CD4-positive, CD25-positive, alpha-beta regulatory T cell (primary cell): ENCODE results near the gene NEK8. TPM values are rescaled to one million over a fixed set of nuclear protein-coding genes. Genes with fewer than 3 reads are reported as not detected.
A peak's percentile ranks its signal among the peaks of the same experiment; 100 is the strongest.

Experiments used
- ATAC-seq, 2 donors: fragments of 150-1000 bp; cut with Tn5 transposase; one replicate each; pipeline ENCODE4 v1.10.0; 2021; ENCODE audit warnings: low read depth in 2 of 2, moderate number of reproducible peaks in 2 of 2, moderate library complexity in 1 of 2
- DNase-seq, 3 donors: peaks; one replicate each; pipeline versions ENCODE4 v3.0.0 to v3.0.0-alpha.2; 2012 to 2022; ENCODE audit warnings: mixed read lengths in 1 of 3
- H3K27ac ChIP-seq: one replicate; pipeline ENCODE4 v1.7.0; 2013; ENCODE audit warnings: mild to moderate bottlenecking, low read length; ENCODE audit not compliant: insufficient read depth, poor library complexity, severe bottlenecking
- H3K27me3 ChIP-seq: one replicate; pipeline ENCODE4 v1.7.0; 2013; ENCODE audit warnings: low read length; ENCODE audit not compliant: control insufficient read depth, insufficient read depth
- H3K36me3 ChIP-seq: one replicate; pipeline ENCODE4 v1.7.0; 2013; ENCODE audit warnings: mild to moderate bottlenecking, low read length, moderate library complexity; ENCODE audit not compliant: control insufficient read depth, insufficient read depth
- H3K4me1 ChIP-seq: 2 replicates; pipeline ENCODE4 v1.7.0; 2013; ENCODE audit warnings: mild to moderate bottlenecking, low read length; ENCODE audit not compliant: insufficient read depth, control insufficient read depth, poor library complexity, severe bottlenecking
- H3K4me3 ChIP-seq: one replicate; pipeline ENCODE4 v1.7.0; 2013; ENCODE audit warnings: low read depth, mild to moderate bottlenecking, low read length, moderate library complexity
- H3K9me3 ChIP-seq, 2 experiments: 1 replicate in 1 of 2; 2 replicates in 1 of 2; pipeline ENCODE4 v1.7.0; 2013; ENCODE audit warnings: low read length in 2 of 2, mild to moderate bottlenecking in 1 of 2, moderate library complexity in 1 of 2; ENCODE audit not compliant: control insufficient read depth in 2 of 2
- H3K27ac Mint-ChIP-seq, 3 donors: one replicate each; pipeline ENCODE4 v1.8.0; 2020 to 2022; ENCODE audit warnings: mild to moderate bottlenecking in 3 of 3, mixed read lengths in 3 of 3, moderate library complexity in 2 of 3
- H3K27me3 Mint-ChIP-seq: one replicate; pipeline ENCODE4 v1.8.0; 2022; ENCODE audit warnings: mild to moderate bottlenecking, mixed read lengths
- H3K36me3 Mint-ChIP-seq: one replicate; pipeline ENCODE4 v1.8.0; 2020; ENCODE audit warnings: mixed read lengths
- H3K4me1 Mint-ChIP-seq, 4 donors: one replicate each; pipeline ENCODE4 v1.8.0; 2020 to 2022; ENCODE audit warnings: mixed read lengths in 4 of 4, mild to moderate bottlenecking in 1 of 4
- H3K4me3 Mint-ChIP-seq, 4 donors: one replicate each; pipeline ENCODE4 v1.8.0; 2020 to 2022; ENCODE audit warnings: mild to moderate bottlenecking in 4 of 4, mixed read lengths in 4 of 4, moderate library complexity in 3 of 4
- H3K9me3 Mint-ChIP-seq, 7 donors: one replicate each; pipeline ENCODE4 v1.8.0; 2020 to 2022; ENCODE audit warnings: mixed read lengths in 7 of 7, mild to moderate bottlenecking in 3 of 7, moderate library complexity in 2 of 7
- polyA plus RNA-seq, 4 donors: library from polyadenylated mRNA; unstranded; fragments of 300-500 nt; fragmentation: Illumina TruSeq; gene quantifications; one replicate each; pipeline ENCODE4 v1.2.3, GENCODE V29; 2021
- total RNA-seq: library from RNA; stranded (reverse); gene quantifications from one replicate; pipeline ENCODE4 v1.2.3, GENCODE V29; 2022

NEK8 gene
- total and polyA plus RNA-seq, 5 donors from 2014 or later, result 1.8 to 7.5 (median 2.1) TPM

DNA sequence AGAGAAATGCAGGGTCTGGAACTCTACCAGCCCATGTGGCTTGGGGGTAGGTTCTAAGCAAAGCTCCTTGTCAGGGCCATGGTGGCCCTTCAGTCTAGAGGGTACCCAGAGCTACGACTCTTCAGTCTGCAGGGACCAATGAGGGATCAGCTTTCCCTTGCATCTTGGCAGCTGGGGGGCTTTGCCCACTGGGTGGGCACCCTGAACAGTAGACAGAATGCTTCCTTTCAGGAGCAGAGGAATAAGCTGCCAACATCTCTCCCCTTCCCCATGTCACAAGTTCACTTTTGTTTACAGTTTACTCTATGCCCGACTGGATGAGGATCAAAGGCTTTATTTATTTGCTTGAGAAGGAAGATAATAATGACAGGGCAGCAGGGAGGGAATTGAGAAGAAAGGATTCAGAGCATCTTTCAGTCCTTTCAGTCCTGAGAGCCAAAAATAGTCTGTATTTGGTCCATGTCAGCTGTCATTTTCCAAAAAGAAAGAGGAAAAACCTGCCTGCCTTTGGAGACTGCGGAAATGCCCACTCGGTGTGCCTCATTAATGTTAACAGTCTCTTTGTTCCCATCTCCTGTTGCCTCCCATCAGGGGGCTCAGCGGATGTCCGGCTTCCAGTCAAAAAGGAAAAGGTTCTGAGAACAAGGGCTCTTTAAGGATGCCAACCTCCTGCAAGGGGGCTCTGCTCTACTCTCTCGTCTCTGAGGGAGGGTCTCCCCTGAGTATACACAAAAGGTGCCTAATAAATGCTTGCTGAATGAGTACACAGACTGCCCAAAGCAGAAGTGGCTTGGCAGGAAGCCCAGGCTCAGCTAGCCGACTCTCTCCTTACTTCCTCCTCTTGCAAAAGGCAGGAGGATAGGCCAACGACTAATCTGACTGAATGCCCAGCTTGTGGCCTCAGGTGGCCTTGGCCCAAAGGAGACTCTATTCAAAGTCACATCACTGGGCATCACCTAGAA, 32.3 kb downstream of the NEK8 start:
- H3K4me3 Mint-ChIP-seq, result no peak overlapping the region
- H3K4me3 ChIP-seq, result no peak overlapping the region
- H3K4me1 Mint-ChIP-seq, result peaks cover 4 to 8% (median 6%) of the 10 kb centered on the region in 4 donors
- no peaks in the 10 kb centered on the region for H3K27me3 Mint-ChIP-seq
- no peaks in the 10 kb centered on the region for H3K9me3 Mint-ChIP-seq
- DNase-seq (no peak), ATAC-seq (no peak)
- H3K36me3 Mint-ChIP-seq, result peaks cover 15% of the 10 kb centered on the region
- no peak overlapping the region for H3K27ac Mint-ChIP-seq
- H3K4me1 ChIP-seq, result no peaks in the 10 kb centered on the region
- H3K36me3 ChIP-seq, result peaks cover 53% of the 10 kb centered on the region
- no peaks in the 10 kb centered on the region for H3K27me3 ChIP-seq
- H3K27ac ChIP-seq, result no peak overlapping the region
- H3K9me3 ChIP-seq, result no peaks in the 10 kb centered on the region

DNA sequence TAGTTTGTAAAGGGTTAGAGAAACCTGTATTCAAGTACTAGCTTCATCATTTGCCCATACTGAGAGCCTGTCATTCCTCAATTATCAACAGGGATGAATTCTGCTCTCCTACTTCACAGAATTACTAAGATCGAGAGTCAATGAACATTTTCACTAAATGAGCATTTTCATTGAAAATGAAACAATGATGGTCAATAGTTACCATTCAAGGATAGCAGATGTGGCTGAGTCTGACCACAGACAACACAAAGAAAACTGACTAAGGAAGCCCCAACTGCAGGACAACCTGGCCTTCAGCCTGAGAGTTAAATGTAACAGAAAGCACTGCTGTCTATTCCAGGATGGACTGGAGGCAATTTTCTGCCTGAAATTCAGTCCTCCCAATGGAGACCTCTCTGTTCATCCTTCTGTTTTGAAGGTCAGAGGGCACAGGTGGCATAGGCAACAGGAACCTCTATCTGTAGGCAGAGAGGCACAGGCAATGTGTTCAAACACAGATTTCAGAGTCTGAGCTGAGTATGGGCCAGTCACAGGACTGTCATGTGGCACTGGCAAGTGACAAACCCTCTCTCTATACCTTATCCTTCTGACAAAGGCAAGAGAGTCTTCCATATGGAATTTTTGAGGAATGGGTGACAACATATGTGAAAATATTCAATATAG, 34.7 kb downstream of the NEK8 start:
- ATAC-seq (peak in 1 of 2 donors; percentile 26), DNase-seq (no peak)
- H3K4me3 ChIP-seq, result no peak overlapping the region
- peaks cover 0 to 1% (median 0%) of the 10 kb centered on the region in 7 donors for H3K9me3 Mint-ChIP-seq
- H3K27me3 ChIP-seq, result no peaks in the 10 kb centered on the region
- H3K27ac Mint-ChIP-seq, result no peak overlapping the region
- H3K4me3 Mint-ChIP-seq, result no peak overlapping the region
- no peaks in the 10 kb centered on the region for H3K4me1 ChIP-seq
- peaks cover 6 to 11% (median 7%) of the 10 kb centered on the region in 4 donors for H3K4me1 Mint-ChIP-seq
- no peaks in the 10 kb centered on the region for H3K9me3 ChIP-seq
- no peak overlapping the region for H3K27ac ChIP-seq
- H3K27me3 Mint-ChIP-seq, result no peaks in the 10 kb centered on the region
- peaks cover 48% of the 10 kb centered on the region for H3K36me3 ChIP-seq
- H3K36me3 Mint-ChIP-seq, result peaks cover 7% of the 10 kb centered on the region

GRCh38 chr17:28763804-28764266, 35.2 kb downstream of the NEK8 start:
- no peak overlapping the region for H3K27ac ChIP-seq
- H3K36me3 ChIP-seq, result peaks cover 43% of the 10 kb centered on the region
- no peaks in the 10 kb centered on the region for H3K9me3 ChIP-seq
- H3K27me3 ChIP-seq, result no peaks in the 10 kb centered on the region
- H3K4me1 ChIP-seq, result no peaks in the 10 kb centered on the region
- Mint-ChIP-seq H3K9me3 (peaks cover 0 to 1% (median 0%) of the 10 kb centered on the region in 7 donors), H3K27me3 (no peaks in the 10 kb centered on the region), H3K27ac (no peak overlapping the region), H3K4me3 (no peak overlapping the region), H3K36me3 (peaks cover 6% of the 10 kb centered on the region), H3K4me1 (peaks cover 6 to 11% (median 7%) of the 10 kb centered on the region in 4 donors)
- peak; percentile 62 to 80 (median 78) for DNase-seq
- no peak overlapping the region for H3K4me3 ChIP-seq
- peak; percentile 65 to 68 for ATAC-seq

DNA sequence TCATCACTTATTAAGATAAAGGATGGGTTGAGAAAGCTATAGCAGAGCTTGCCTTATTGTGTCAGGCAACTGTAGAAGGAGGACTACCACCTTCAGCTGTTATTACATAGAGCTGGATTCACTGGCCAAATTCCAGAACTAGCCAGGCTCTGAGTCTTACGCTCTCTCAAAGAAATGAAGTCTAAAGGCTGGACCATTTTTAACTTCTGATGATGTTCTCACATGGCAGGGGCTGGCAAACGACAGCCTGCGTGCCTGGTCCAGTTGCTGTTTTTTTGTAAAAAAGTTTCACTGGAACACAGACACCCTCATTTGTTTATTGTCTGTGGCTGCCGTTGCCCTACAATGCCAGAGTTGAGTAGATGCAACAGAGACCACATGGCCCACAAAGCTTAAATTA, 36.5 kb downstream of the NEK8 start:
- H3K36me3 ChIP-seq, result peaks cover 31% of the 10 kb centered on the region
- no peaks in the 10 kb centered on the region for H3K27me3 Mint-ChIP-seq

GRCh38 chr17:28773736-28774135, 45.1 kb downstream of the NEK8 start:
- Mint-ChIP-seq H3K4me3 (no peak overlapping the region), H3K36me3 (no peaks in the 10 kb centered on the region), H3K27ac (peak overlapping the region in 1 of 3 donors; percentile 76), H3K4me1 (peaks cover 18 to 30% (median 21%) of the 10 kb centered on the region in 4 donors), H3K27me3 (no peaks in the 10 kb centered on the region), H3K9me3 (no peaks in the 10 kb centered on the region)
- H3K27me3 ChIP-seq, result no peaks in the 10 kb centered on the region
- H3K4me3 ChIP-seq, result no peak overlapping the region
- ATAC-seq (no peak), DNase-seq (no peak)
- H3K4me1 ChIP-seq, result peaks cover 11% of the 10 kb centered on the region
- H3K9me3 ChIP-seq, result no peaks in the 10 kb centered on the region
- no peak overlapping the region for H3K27ac ChIP-seq
- no peaks in the 10 kb centered on the region for H3K36me3 ChIP-seq

More for the DNA sequence above, 36.5 kb downstream of the NEK8 start:
- H3K27ac Mint-ChIP-seq, result no peak overlapping the region
- Histone ChIP-seq H3K27ac (no peak overlapping the region), H3K27me3 (no peaks in the 10 kb centered on the region), H3K4me1 (no peaks in the 10 kb centered on the region), H3K9me3 (no peaks in the 10 kb centered on the region), H3K4me3 (no peak overlapping the region)
- no peak for ATAC-seq
- peaks cover 8 to 20% (median 12%) of the 10 kb centered on the region in 4 donors for H3K4me1 Mint-ChIP-seq
- H3K36me3 Mint-ChIP-seq, result peaks cover 4% of the 10 kb centered on the region
- H3K9me3 Mint-ChIP-seq, result peaks cover 0 to 1% (median 0%) of the 10 kb centered on the region in 7 donors
- no peak overlapping the region for H3K4me3 Mint-ChIP-seq
- no peak for DNase-seq

DNA sequence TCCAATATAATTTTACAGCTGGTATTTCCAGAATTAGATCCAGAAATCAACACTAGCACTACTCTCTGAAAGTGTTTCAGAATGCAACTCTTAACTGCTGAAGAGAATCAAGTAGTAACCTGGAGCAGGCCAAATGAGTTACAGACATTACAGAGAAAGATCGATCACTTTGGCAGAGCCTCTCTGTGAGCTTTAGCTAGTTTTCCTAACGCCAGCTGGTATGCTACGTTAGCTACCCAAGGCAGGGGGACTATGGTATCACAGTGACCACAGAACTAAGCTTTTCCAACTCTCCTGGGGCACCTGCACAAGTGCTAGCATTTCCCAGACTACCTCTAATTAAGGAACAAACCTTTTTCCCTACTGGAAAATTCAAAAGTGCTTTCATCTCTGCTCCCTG, 45.6 kb downstream of the NEK8 start:
- peaks cover 11% of the 10 kb centered on the region for H3K4me1 ChIP-seq
- H3K27ac Mint-ChIP-seq, result peak overlapping the region in 1 of 3 donors; percentile 76
- no peaks in the 10 kb centered on the region for H3K36me3 ChIP-seq
- no peaks in the 10 kb centered on the region for H3K27me3 ChIP-seq
- peaks cover 18 to 35% (median 25%) of the 10 kb centered on the region in 4 donors for H3K4me1 Mint-ChIP-seq
- no peak for DNase-seq
- H3K9me3 ChIP-seq, result no peaks in the 10 kb centered on the region
- no peaks in the 10 kb centered on the region for H3K27me3 Mint-ChIP-seq
- H3K27ac ChIP-seq, result no peak overlapping the region
- H3K4me3 Mint-ChIP-seq, result no peak overlapping the region
- H3K36me3 Mint-ChIP-seq, result peaks cover 4% of the 10 kb centered on the region
- ATAC-seq, result no peak
- no peaks in the 10 kb centered on the region for H3K9me3 Mint-ChIP-seq
- H3K4me3 ChIP-seq, result no peak overlapping the region

DNA sequence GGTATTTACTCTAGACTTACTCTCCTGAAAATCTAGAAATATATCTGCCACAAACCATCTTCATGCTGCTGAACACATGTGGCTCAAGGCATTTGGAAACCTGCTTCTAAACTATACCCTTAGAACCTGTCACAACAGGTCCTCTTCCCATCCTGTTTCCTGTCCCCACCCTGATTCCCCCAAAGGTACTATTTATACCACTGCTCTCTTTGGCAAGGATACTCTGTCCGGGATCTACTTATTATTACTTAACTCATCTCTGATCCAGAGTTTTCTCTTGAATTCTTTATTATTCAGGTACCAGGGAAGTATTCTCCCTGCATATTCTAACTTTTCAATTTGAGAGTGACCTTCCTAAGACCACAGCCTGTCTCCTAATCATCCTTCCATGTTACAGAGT, 48.6 kb downstream of the NEK8 start:
- peak overlapping the region in 2 of 4 donors; percentile 12 to 22 for H3K4me3 Mint-ChIP-seq
- Histone ChIP-seq H3K36me3 (no peaks in the 10 kb centered on the region), H3K27me3 (no peaks in the 10 kb centered on the region), H3K27ac (no peak overlapping the region), H3K4me3 (no peak overlapping the region), H3K4me1 (peaks cover 11% of the 10 kb centered on the region), H3K9me3 (no peaks in the 10 kb centered on the region)
- H3K36me3 Mint-ChIP-seq, result peaks cover 9% of the 10 kb centered on the region
- H3K27ac Mint-ChIP-seq, result peak overlapping the region in 2 of 3 donors; percentile 57 to 84
- no peak for ATAC-seq
- H3K4me1 Mint-ChIP-seq, result peaks cover 9 to 41% (median 27%) of the 10 kb centered on the region in 4 donors
- H3K27me3 Mint-ChIP-seq, result no peaks in the 10 kb centered on the region
- DNase-seq, result no peak
- no peaks in the 10 kb centered on the region for H3K9me3 Mint-ChIP-seq
